Cardiac fibroblast (primary cell): ENCODE results near the gene CCSER1.
"Not testable (repeated sequence)": the region's sequence is repeated elsewhere in the genome, so short reads cannot be mapped to it uniquely, and the experiment has no call there.

Experiments
- DNase-seq, 2 donors: peaks; one replicate each; pipeline versions ENCODE4 v3.0.0 to v3.0.0-alpha.2; 2010; ENCODE audit warnings: low read depth in 2 of 2
- H3K4me3 ChIP-seq, 2 donors: replicated peaks in 1 of 2; 1 replicate in 1 of 2; 2 replicates in 1 of 2; pipeline ENCODE4 v1.5.1; 2011; ENCODE audit warnings: low read depth in 2 of 2, low read length in 2 of 2, mild to moderate bottlenecking in 2 of 2, moderate library complexity in 1 of 2
- CTCF ChIP-seq: IDR thresholded peaks from one replicate; pipeline ENCODE4 v1.5.1; 2011; ENCODE audit warnings: low read depth, mild to moderate bottlenecking, low read length, inconsistent platforms

Gene CCSER1

GRCh38 chr4:90357117-90357710, 230.0 kb downstream of the CCSER1 start:
- H3K4me3 ChIP-seq, result no peak overlapping the region
- DNase-seq, result peak; percentile 77 to 85
- TF ChIP-seq CTCF, result peak; percentile 41

- DNase-seq, result no peak
- no peak overlapping the region for H3K4me3 ChIP-seq
- TF ChIP-seq CTCF, result no peak
Observed at GRCh38 chr4:90375081-90375480, 247.9 kb downstream of the CCSER1 start.

- TF ChIP-seq CTCF, result no peak
- no peak overlapping the region for H3K4me3 ChIP-seq
- no peak for DNase-seq
Observed at GRCh38 chr4:90393215-90393614, 266.0 kb downstream of the CCSER1 start.

GRCh38 chr4:90403781-90404180, 276.6 kb downstream of the CCSER1 start:
- DNase-seq, result no peak
- no peak overlapping the region for H3K4me3 ChIP-seq
- TF ChIP-seq CTCF, result no peak

- H3K4me3 ChIP-seq, DNase-seq: not testable (repeated sequence)
Observed at GRCh38 chr4:90407897-90408296, 280.7 kb downstream of the CCSER1 start.

GRCh38 chr4:90412786-90413185, 285.6 kb downstream of the CCSER1 start:
- not testable (repeated sequence) for DNase-seq, H3K4me3 ChIP-seq

GRCh38 chr4:90415116-90415515, 287.9 kb downstream of the CCSER1 start:
- no peak for DNase-seq
- no peak for TF ChIP-seq CTCF
- no peak overlapping the region for H3K4me3 ChIP-seq

- TF ChIP-seq CTCF, result peak; percentile 47
- DNase-seq, result peak; percentile 33 to 48
- H3K4me3 ChIP-seq, result no peak overlapping the region
Observed at GRCh38 chr4:90419124-90419711, 292.0 kb downstream of the CCSER1 start.
